ENCODE measurements around the gene SYNJ2. TPM values are rescaled to one million over a fixed set of nuclear protein-coding genes. Genes with fewer than 3 reads are reported as not detected.
A peak's percentile ranks its signal among the peaks of the same experiment; 100 is the strongest.

Gene SYNJ2
- total and polyA plus RNA-seq, 2 of the 4 experiments (the other 2 are of a cell fraction), result 40.8 to 45.2 TPM

- Histone ChIP-seq H2AK5ac (ENCODE audit: low read depth, low read length) (peak overlapping the region; percentile 98; the same call in 1 of the 2 replicates), H4K20me1 (ENCODE audit: insufficient read depth, low read length) (peaks cover 10% of the 10 kb centered on the region; the same call in 1 of the 2 replicates), H2BK15ac (ENCODE audit: low read depth, low read length) (peak overlapping the region; percentile 67; the same call in 1 of the 3 replicates), H3K4me3 (ENCODE audit: insufficient read depth, low read depth, low read length) (no peak overlapping the region), H4K8ac (ENCODE audit: low read depth in 2 of 2, low read length in 2 of 2) (peak overlapping the region; percentile 19 to 74; a peak in 3 of 4 replicates), H3K23ac (ENCODE audit: low read depth, low read length) (peak overlapping the region; percentile 78; the same call in 1 of the 2 replicates), H3K4me2 (ENCODE audit: low read depth, low read length) (no peak overlapping the region), H2BK20ac (ENCODE audit: low read depth, low read length) (peak overlapping the region; percentile 91; the same call in 1 of the 2 replicates), H3K4ac (ENCODE audit: low read depth, low read length) (peak overlapping the region; percentile 88), H3K27me3 (ENCODE audit: control insufficient read depth, insufficient read depth, low read length) (no peaks in the 10 kb centered on the region), H4K91ac (ENCODE audit: insufficient read depth, low read depth, low read length) (peak overlapping the region; percentile 72), H2BK5ac (ENCODE audit: low read depth, low read length, poor library complexity, severe bottlenecking) (peak overlapping the region; percentile 79), H2AFZ (replicated peaks; ENCODE audit: low read length, poor library complexity) (peak overlapping the region; percentile 2), H3K9me1 (ENCODE audit: insufficient read depth, low read length) (peaks cover 36% of the 10 kb centered on the region), H2BK120ac (ENCODE audit: low read depth, low read length) (peak overlapping the region; percentile 91), H3K27ac (ENCODE audit: insufficient read depth, low read length) (peak overlapping the region; percentile 87), H4K5ac (ENCODE audit: low read depth, low read length) (peak overlapping the region; percentile 61), H3K18ac (ENCODE audit: low read depth, low read length) (peak overlapping the region; percentile 59; the same call in 1 of the 2 replicates), H3K56ac (ENCODE audit: extremely low read depth, insufficient read depth, low read length) (no peak overlapping the region; the same call in 1 of the 2 replicates), H3K79me1 (ENCODE audit: low read depth in 1 of 2, low read length in 2 of 2) (peaks cover 24 to 92% of the 10 kb centered on the region in 2 experiments), H3K9ac (ENCODE audit: low read depth, low read length) (no peak overlapping the region), H3K4me1 (ENCODE audit: control insufficient read depth, insufficient read depth, low read length) (peaks cover 33% of the 10 kb centered on the region), H2AK9ac (replicated peaks; ENCODE audit: low read depth, low read length, poor library complexity) (peak overlapping the region; percentile 35), H3K14ac (replicated peaks; ENCODE audit: low read depth, low read length) (peak overlapping the region; percentile 74), H3K36me3 (ENCODE audit: control insufficient read depth, insufficient read depth, low read length) (peaks cover 17% of the 10 kb centered on the region), H3K9me3 (ENCODE audit: control insufficient read depth, insufficient read depth, low read length) (no peaks in the 10 kb centered on the region)
- intact Hi-C loops (cut with micrococcal nuclease) (no loop called here), dilution Hi-C loops (cut with HindIII; ENCODE audit: low sequenced_read_pairs, unreplicated experiment) (no loop called here), in situ Hi-C loops (cut with MboI; ENCODE audit: low sequenced_read_pairs) (no loop called here)
- no TSS peak for BruUV-seq (replicated peaks)
- ATAC-seq (ENCODE audit: low read depth), result no peak
- DNase-seq, result no peak
- POLR2A ChIA-PET (ENCODE audit: unreplicated experiment), result no interaction called here
- WGBS, 2 experiments (ENCODE audit: extremely low coverage in 2 of 2, insufficient read length in 1 of 2), result no CpG with 5 or more reads among the region's 8 CpGs
- CTCF ChIA-PET, result no interaction called here
- TF ChIP-seq CEBPB (IDR thresholded peaks at IDR 0.05; ENCODE audit: low read depth, low read length) (no peak), RCOR1 (IDR thresholded peaks at IDR 0.05; ENCODE audit: insufficient replicate concordance, low read length) (no peak)
Measured at GRCh38 chr6:158019416-158019815, 37.8 kb downstream of the SYNJ2 start.
